GM18498 (cell line): ENCODE data around the gene DHX35.
"Not testable (repeated sequence)": the region's sequence is repeated elsewhere in the genome, so short reads cannot be mapped to it uniquely, and the experiment has no call there.

Experiments
- ATAC-seq: cut with Tn5 transposase; IDR thresholded peaks from one replicate; pipeline ENCODE4 v1.9.1; 2021; ENCODE audit warnings: mild to moderate bottlenecking, moderate library complexity; ENCODE audit not compliant: unreplicated experiment

Gene DHX35

GRCh38 chr20:38975539-38976120 is 13.5 kb downstream of the DHX35 start:
- no peak for ATAC-seq

GRCh38 chr20:38979434-38979833 is 17.3 kb downstream of the DHX35 start:
- no peak for ATAC-seq

GRCh38 chr20:38979842-38980241 is 17.7 kb downstream of the DHX35 start:
- no peak for ATAC-seq

GRCh38 chr20:38982291-38982690 is 20.1 kb downstream of the DHX35 start:
- no peak for ATAC-seq

GRCh38 chr20:38985060-38985459 is 22.9 kb downstream of the DHX35 start:
- ATAC-seq = no peak

- ATAC-seq = no peak
These were observed 23.5 kb downstream of the DHX35 start for GRCh38 chr20:38985603-38986170.

GRCh38 chr20:38986663-38987062 is 24.5 kb downstream of the DHX35 start:
- no peak for ATAC-seq

GRCh38 chr20:38987777-38988176 is 25.6 kb downstream of the DHX35 start:
- ATAC-seq = peak; percentile 85

GRCh38 chr20:38990728-38991127 is 28.6 kb downstream of the DHX35 start:
- ATAC-seq = no peak

- ATAC-seq = no peak
These were observed 29.9 kb downstream of the DHX35 start for GRCh38 chr20:38991814-38992704.

- ATAC-seq = no peak
These were observed 33.4 kb downstream of the DHX35 start for GRCh38 chr20:38995536-38996044.

- not testable (repeated sequence) for ATAC-seq
These were observed 34.7 kb downstream of the DHX35 start for GRCh38 chr20:38996866-38997265.

- peak; percentile 89 for ATAC-seq
These were observed 35.5 kb downstream of the DHX35 start for GRCh38 chr20:38997622-38998021.

GRCh38 chr20:38999217-38999616 is 37.1 kb downstream of the DHX35 start:
- ATAC-seq = no peak

- no peak for ATAC-seq
These were observed 38.1 kb downstream of the DHX35 start for GRCh38 chr20:38999965-39000910.

- ATAC-seq = no peak
These were observed 42.4 kb downstream of the DHX35 start for GRCh38 chr20:39004508-39004907.

- ATAC-seq = no peak
These were observed 47.2 kb downstream of the DHX35 start for GRCh38 chr20:39009348-39009747.

GRCh38 chr20:39010496-39010895 is 48.4 kb downstream of the DHX35 start:
- ATAC-seq = no peak

- no peak for ATAC-seq
These were observed 51.5 kb downstream of the DHX35 start for GRCh38 chr20:39013662-39014109.

- ATAC-seq = no peak
These were observed 53.9 kb downstream of the DHX35 start for GRCh38 chr20:39016041-39016440.

GRCh38 chr20:39016506-39016905 is 54.4 kb downstream of the DHX35 start:
- ATAC-seq = no peak
